Measurements from ENCODE around the gene PNRC1.
"Not testable (repeated sequence)": the region's sequence is repeated elsewhere in the genome, so short reads cannot be mapped to it uniquely, and the experiment has no call there.

PNRC1 gene

DNA sequence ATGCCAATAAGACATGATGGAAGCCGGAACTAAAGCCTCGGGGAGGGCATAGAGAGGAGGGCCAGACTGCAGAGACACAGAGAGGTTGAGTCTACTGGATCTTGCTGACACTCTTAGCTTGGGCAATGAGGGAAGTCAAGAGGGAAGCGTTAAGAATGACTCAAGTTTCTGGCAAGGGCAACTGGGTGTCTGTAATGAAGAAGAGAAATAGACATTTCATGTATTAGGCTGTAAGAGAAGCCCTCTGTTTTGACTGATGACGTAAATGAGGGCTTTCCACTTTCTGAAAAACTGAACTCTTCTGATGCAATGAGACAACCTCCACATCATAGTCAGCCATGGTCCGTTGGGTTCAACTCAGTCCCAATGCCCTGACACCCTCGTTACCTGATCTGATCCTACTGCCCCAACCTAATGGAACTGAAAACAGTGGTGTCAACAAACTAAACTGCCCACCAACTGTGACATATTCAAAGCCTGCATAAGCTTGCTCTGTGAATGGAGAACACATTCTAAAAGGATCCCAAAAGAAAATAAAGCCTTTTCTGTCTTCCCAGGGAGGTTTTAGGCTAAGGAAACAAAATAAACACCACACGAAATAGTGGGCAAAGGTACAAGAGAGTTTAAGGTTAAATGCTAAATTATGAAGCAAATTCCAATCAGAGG is 45.8 kb upstream of the PNRC1 start:
- H3K79me2 ChIP-seq (ENCODE audit: low read length) = no peaks in the 10 kb centered on the region
- H3K4me1 ChIP-seq (ENCODE audit: low read length) = no peaks in the 10 kb centered on the region
- no peak overlapping the region for H3K27ac ChIP-seq (ENCODE audit: low read length)
- no peaks in the 10 kb centered on the region for H3K9me3 ChIP-seq (replicated peaks; ENCODE audit: insufficient read depth, low read length)
- H3K4me2 ChIP-seq (ENCODE audit: low read depth, low read length) = no peak overlapping the region
- TF ChIP-seq EZH2phosphoT487 (IDR thresholded peaks at IDR 0.05; ENCODE audit: low read length) = no peak
- no peak for TF ChIP-seq CTCF (IDR thresholded peaks at IDR 0.05; ENCODE audit: low read length)
- TF ChIP-seq EZH2 (optimal IDR thresholded peaks at IDR 0.05; ENCODE audit: low read depth, low read length) = no peak
- DNase-seq = no peak
- H3K4me3 ChIP-seq (ENCODE audit: low read length) = no peak overlapping the region
- H4K20me1 ChIP-seq (ENCODE audit: insufficient read depth, low read length) = no peaks in the 10 kb centered on the region
- no peaks in the 10 kb centered on the region for H3F3A ChIP-seq (ENCODE audit: insufficient read depth, low read length)
- H3K36me3 ChIP-seq (replicated peaks; ENCODE audit: insufficient read depth, low read length) = no peaks in the 10 kb centered on the region
- no peaks in the 10 kb centered on the region for H3K27me3 ChIP-seq (replicated peaks; ENCODE audit: insufficient read depth, low read length)
- H3K9ac ChIP-seq (ENCODE audit: low read length) = no peak overlapping the region
- H3K9me2 ChIP-seq (replicated peaks; ENCODE audit: insufficient read depth, low read length) = no peaks in the 10 kb centered on the region
- H2AFZ ChIP-seq (ENCODE audit: low read length) = no peak overlapping the region

- H3K36me3 ChIP-seq (replicated peaks; ENCODE audit: insufficient read depth, low read length) = no peaks in the 10 kb centered on the region
- no peak overlapping the region for H2AFZ ChIP-seq (ENCODE audit: low read length)
- no peaks in the 10 kb centered on the region for H3K9me3 ChIP-seq (replicated peaks; ENCODE audit: insufficient read depth, low read length)
- H3K9me2 ChIP-seq (replicated peaks; ENCODE audit: insufficient read depth, low read length) = no peaks in the 10 kb centered on the region
- H3K27ac ChIP-seq (ENCODE audit: low read length) = no peak overlapping the region
- H4K20me1 ChIP-seq (ENCODE audit: insufficient read depth, low read length) = no peaks in the 10 kb centered on the region
- H3K79me2 ChIP-seq (ENCODE audit: low read length) = no peaks in the 10 kb centered on the region
- H3K4me2 ChIP-seq (ENCODE audit: low read depth, low read length) = no peak overlapping the region
- no peaks in the 10 kb centered on the region for H3K27me3 ChIP-seq (replicated peaks; ENCODE audit: insufficient read depth, low read length)
- no peaks in the 10 kb centered on the region for H3F3A ChIP-seq (ENCODE audit: insufficient read depth, low read length)
- DNase-seq = no peak
- H3K4me3 ChIP-seq (ENCODE audit: low read length) = no peak overlapping the region
- H3K9ac ChIP-seq (ENCODE audit: low read length) = no peak overlapping the region
- no peak for TF ChIP-seq CTCF (IDR thresholded peaks at IDR 0.05; ENCODE audit: low read length)
- no peak for TF ChIP-seq EZH2 (optimal IDR thresholded peaks at IDR 0.05; ENCODE audit: low read depth, low read length)
- no peak for TF ChIP-seq EZH2phosphoT487 (IDR thresholded peaks at IDR 0.05; ENCODE audit: low read length)
- H3K4me1 ChIP-seq (ENCODE audit: low read length) = no peaks in the 10 kb centered on the region
Observed at GRCh38 chr6:89035252-89036101, 45.1 kb upstream of the PNRC1 start.

- Histone ChIP-seq H3K9ac (ENCODE audit: low read length) (no peak overlapping the region), H3K27ac (ENCODE audit: low read length) (no peak overlapping the region)
- TF ChIP-seq CTCF (IDR thresholded peaks at IDR 0.05; ENCODE audit: low read length) = no peak
- TF ChIP-seq EZH2 (optimal IDR thresholded peaks at IDR 0.05; ENCODE audit: low read depth, low read length) = no peak
- TF ChIP-seq EZH2phosphoT487 (IDR thresholded peaks at IDR 0.05; ENCODE audit: low read length) = no peak
Observed at GRCh38 chr6:89037141-89037900, 43.2 kb upstream of the PNRC1 start.

DNA sequence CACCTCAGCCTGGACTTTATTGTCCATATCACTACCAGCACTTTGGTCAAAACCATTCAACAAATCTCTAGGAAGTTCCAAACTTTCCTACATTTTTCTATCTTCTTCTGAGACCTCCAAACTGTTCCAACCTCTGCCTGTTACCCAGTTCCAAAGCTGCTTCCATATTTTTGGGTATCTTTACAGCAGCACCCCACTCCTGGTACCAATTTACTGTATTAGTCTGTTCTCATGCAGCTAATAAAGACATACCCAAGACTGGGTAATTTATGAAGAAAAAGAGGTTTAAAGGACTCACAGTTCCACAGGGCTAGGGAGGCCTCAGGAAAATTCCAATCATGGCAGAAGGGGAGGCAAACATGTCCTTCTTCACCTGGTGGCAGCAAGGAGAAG is 42.7 kb upstream of the PNRC1 start:
- not testable (repeated sequence) for H2AFZ ChIP-seq (ENCODE audit: low read length); H3K79me2 ChIP-seq (ENCODE audit: low read length); H3K27me3 ChIP-seq (replicated peaks; ENCODE audit: insufficient read depth, low read length); H3K9me2 ChIP-seq (replicated peaks; ENCODE audit: insufficient read depth, low read length); H3K27ac ChIP-seq (ENCODE audit: low read length); H4K20me1 ChIP-seq (ENCODE audit: insufficient read depth, low read length); H3K36me3 ChIP-seq (replicated peaks; ENCODE audit: insufficient read depth, low read length); H3K9ac ChIP-seq (ENCODE audit: low read length); H3K4me3 ChIP-seq (ENCODE audit: low read length); H3K9me3 ChIP-seq (replicated peaks; ENCODE audit: insufficient read depth, low read length); H3K4me2 ChIP-seq (ENCODE audit: low read depth, low read length); H3F3A ChIP-seq (ENCODE audit: insufficient read depth, low read length); DNase-seq; H3K4me1 ChIP-seq (ENCODE audit: low read length)

More at GRCh38 chr6:89037141-89037900, 43.2 kb upstream of the PNRC1 start:
- Histone ChIP-seq H2AFZ (ENCODE audit: low read length) (no peak overlapping the region), H3K9me2 (replicated peaks; ENCODE audit: insufficient read depth, low read length) (no peaks in the 10 kb centered on the region), H3K36me3 (replicated peaks; ENCODE audit: insufficient read depth, low read length) (no peaks in the 10 kb centered on the region), H3K79me2 (ENCODE audit: low read length) (no peaks in the 10 kb centered on the region), H3K27me3 (replicated peaks; ENCODE audit: insufficient read depth, low read length) (no peaks in the 10 kb centered on the region), H3K9me3 (replicated peaks; ENCODE audit: insufficient read depth, low read length) (no peaks in the 10 kb centered on the region), H3K4me1 (ENCODE audit: low read length) (no peaks in the 10 kb centered on the region), H3K4me2 (ENCODE audit: low read depth, low read length) (no peak overlapping the region), H3K4me3 (ENCODE audit: low read length) (no peak overlapping the region), H4K20me1 (ENCODE audit: insufficient read depth, low read length) (no peaks in the 10 kb centered on the region), H3F3A (ENCODE audit: insufficient read depth, low read length) (no peaks in the 10 kb centered on the region)
- no peak for DNase-seq
